HG03045 (cell line): ENCODE results near the gene RTF1.
"Not testable (repeated sequence)": the region's sequence is repeated elsewhere in the genome, so short reads cannot be mapped to it uniquely, and the experiment has no call there.

Experiments
- ATAC-seq: cut with Tn5 transposase; IDR thresholded peaks from one replicate; pipeline ENCODE4 v1.9.1; 2021; ENCODE audit warnings: mild to moderate bottlenecking, moderate library complexity; ENCODE audit not compliant: unreplicated experiment

The RTF1 gene

GRCh38 chr15:41416742-41417417 lies at the start of gene RTF1:
Gene RTF1 (plus strand): TSS chr15:41417095. CDS start chr15:41417116, 21 bp downstream.
- ATAC-seq: peak; percentile 81

- no peak for ATAC-seq
Measured at GRCh38 chr15:41367418-41367817, 49.5 kb upstream of the RTF1 start.

GRCh38 chr15:41377978-41378377 lies 38.9 kb upstream of the RTF1 start:
- no peak for ATAC-seq

DNA sequence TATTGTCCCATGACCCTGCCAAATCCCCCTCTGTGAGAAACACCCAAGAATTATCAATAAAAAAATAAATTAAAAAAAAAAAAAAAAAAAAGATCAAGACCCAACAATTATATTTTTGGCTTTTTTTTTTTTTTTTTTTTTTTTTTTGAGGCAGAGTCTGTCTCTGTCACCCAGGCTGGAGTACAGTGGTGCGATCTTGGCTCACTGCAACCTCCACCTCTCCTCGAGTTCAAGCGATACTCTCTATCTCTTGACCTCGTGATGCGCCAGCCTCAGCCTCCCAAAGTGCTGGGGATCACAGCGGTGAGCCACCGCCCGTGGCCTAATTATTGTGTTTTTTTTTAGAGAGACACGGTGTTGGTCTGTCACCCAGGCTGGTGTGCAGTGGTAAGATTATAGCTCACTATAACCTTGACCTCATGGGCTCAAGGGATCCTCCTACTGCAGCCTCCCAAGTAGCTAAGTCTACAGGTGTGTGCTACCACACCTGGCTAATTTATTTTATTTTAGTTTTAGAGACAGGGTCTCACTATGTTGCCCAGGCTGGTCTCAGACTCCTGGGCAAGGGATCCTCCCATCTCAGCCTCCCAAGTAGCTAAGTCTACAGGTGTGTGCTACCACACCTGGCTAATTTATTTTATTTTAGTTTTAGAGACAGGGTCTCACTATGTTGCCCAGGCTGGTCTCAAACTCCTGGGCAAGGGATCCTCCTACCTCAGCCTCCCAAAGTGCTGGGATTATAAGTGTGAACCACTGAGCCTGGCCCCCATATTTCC lies 32.7 kb upstream of the RTF1 start:
- ATAC-seq: not testable (repeated sequence)

DNA sequence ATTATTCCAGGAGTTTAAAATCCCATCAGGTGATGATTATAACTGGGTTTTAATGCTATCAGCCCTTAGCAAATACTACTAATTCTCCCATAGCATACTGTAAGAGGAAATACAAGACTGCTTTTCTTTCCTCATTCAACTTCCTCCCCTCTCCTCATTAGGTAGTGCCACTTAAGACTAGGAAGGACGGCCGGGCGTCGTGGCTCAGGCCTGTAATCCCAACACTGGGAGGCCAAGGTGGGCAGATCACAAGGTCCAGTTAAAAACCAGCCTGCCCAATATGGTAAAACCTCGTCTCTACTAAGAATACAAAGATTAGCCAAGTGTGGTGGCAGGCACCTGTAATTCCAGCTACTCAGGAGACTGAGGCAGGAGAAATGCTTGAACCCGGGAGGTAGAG lies 29.2 kb upstream of the RTF1 start:
- ATAC-seq: no peak

- no peak for ATAC-seq
Measured at GRCh38 chr15:41392659-41393058, 24.2 kb upstream of the RTF1 start.

- ATAC-seq: no peak
Measured at GRCh38 chr15:41394924-41395323, 22.0 kb upstream of the RTF1 start.

GRCh38 chr15:41396111-41396510 lies 20.8 kb upstream of the RTF1 start:
- ATAC-seq: no peak

DNA sequence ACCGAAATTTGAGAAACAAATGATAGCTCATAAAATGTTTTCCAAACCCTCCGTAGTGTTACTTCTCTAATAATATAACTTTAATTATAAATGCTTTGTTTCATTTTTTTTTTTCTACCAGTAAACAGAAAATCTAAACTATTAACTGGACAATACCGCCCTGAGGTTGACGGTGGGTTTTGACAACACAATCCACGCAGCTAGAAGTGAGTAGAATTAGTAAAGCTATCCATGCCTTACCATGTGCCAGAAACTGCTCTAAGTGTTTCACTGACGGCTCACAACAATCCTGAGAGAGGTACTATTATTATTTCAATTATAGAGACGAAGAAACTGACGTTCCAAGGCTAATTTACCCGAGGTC lies 15.0 kb upstream of the RTF1 start:
- no peak for ATAC-seq

DNA sequence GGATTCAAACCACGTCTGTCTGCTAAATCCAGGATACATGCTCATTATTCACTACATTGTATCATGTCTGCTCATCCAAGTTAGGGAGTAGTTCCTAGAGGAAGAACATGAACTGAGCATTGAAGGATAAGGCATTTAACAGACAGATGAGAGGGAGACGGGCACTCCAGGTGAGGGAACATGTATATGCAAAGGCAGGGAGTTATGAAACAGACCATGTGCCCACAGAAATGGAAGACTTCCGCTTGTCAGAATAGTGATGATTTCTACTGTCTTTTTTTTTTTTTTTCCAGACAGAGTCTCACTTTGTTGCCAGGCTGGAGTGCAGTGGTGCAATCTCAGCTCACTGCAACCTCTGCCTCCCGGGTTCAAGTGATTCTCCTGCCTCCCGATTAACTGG lies 9.6 kb upstream of the RTF1 start:
- ATAC-seq: no peak

DNA sequence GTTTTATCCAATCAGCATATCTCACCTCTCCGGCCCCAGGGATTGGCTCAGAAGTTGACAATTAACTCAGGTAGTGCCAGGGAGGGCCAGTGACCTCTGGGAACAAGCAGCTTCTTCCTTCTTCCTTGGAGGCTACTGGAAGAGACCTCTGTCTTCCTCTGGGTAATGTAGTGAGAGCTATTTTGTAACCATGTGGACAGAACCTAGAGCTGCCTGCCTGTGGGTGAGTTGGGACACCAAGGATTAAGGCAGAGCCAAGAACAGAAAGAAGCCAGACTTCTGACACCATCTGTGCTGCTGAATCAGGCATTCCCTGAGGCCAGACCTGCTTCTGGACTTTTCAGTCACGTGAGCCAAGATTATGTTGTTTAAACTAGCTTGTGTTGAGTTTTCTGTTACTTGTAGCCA lies 8.7 kb upstream of the RTF1 start:
- ATAC-seq: no peak

GRCh38 chr15:41411031-41411430 lies 5.9 kb upstream of the RTF1 start:
- ATAC-seq: no peak

DNA sequence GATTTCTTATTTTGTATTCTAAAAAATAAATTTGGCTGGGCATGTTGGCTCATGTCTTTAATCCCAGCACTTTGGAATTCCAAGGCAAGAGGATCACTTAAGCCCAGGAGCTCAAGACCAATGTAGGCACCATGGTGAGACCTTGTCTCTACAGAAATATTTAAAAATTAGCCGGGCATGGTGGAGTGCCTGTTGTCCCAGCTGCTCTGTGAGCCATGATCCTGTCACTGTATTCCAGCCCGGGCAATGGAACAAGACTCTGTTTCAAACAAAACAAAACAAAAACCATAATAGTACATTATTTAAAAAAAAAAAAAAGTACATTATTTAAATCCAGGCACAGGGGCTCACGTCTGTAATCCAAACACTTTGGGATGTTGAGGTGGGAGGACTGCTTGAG lies 5.5 kb upstream of the RTF1 start:
- ATAC-seq: no peak

DNA sequence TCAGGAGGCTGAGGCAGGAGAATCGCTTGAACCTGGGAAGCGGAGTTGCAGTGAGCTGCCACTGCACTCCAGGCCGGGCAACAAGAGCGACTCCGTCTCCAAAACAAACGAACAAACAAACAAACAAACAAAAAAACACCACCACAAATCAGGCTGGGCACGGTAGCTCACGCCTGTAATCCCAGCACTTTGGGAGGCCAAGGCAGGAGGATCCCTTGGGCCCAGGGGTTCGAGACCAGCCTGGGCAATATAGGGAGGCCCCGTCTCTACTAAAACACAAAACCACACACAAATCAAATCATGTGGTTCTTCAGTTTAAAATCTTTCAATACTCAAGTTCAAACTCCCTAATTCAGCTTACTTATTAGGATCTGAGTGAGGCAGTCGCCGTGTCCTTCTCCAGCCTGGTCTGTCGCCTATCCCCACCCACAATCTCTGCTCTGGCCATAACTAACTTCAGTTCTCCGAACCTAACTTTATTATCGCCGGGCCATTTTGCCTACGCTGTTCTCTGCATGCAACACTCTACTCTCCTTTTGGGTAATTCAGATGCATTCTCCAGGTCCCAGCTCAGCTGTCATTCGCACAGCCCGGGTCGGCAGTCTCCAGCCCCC lies 660 bp upstream of the RTF1 start:
- ATAC-seq: peak; percentile 9

GRCh38 chr15:41417418-41418195 lies 712 bp downstream of the RTF1 start:
- peak; percentile 52 for ATAC-seq

- ATAC-seq: peak; percentile 65
Measured at GRCh38 chr15:41423979-41424659, 7.2 kb downstream of the RTF1 start.

DNA sequence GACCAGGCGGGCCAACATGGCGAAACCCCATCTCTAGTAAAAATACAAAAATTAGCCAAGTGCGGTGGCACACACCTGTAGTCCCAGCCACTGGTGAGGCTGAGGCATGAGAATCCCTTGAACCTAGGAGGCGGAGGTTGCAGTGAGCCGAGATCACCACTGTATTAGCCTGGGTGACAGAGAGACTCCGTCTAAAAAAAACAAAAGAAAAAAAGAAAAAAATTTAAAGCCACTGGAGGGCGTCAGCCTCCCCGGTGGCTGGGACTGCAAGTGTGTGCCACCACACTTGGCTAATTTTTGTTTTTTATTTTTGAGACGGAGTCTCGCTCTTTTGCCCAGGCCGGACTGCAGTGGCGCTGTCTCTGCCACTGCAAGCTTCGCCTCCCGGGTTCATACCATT lies 7.9 kb downstream of the RTF1 start:
- no peak for ATAC-seq

DNA sequence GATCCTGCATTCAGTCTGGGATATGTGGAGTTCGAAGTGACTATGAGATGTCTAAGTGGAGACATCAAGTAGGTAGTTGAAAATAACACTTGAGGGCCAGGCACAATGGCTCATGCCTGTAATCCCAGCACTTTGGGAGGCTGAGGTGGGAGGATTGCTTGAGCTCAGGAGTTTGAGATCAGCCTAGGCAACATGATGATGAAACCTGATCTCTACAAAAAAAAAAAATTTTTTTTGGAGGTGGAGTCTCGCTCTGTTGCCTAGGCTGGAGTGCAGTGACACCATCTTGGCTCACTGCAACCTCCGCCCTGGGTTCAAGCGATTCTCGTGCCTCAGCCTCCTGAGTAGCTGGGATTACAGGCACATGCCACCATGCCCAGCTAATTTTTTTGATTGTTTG lies 9.0 kb downstream of the RTF1 start:
- ATAC-seq: not testable (repeated sequence)

DNA sequence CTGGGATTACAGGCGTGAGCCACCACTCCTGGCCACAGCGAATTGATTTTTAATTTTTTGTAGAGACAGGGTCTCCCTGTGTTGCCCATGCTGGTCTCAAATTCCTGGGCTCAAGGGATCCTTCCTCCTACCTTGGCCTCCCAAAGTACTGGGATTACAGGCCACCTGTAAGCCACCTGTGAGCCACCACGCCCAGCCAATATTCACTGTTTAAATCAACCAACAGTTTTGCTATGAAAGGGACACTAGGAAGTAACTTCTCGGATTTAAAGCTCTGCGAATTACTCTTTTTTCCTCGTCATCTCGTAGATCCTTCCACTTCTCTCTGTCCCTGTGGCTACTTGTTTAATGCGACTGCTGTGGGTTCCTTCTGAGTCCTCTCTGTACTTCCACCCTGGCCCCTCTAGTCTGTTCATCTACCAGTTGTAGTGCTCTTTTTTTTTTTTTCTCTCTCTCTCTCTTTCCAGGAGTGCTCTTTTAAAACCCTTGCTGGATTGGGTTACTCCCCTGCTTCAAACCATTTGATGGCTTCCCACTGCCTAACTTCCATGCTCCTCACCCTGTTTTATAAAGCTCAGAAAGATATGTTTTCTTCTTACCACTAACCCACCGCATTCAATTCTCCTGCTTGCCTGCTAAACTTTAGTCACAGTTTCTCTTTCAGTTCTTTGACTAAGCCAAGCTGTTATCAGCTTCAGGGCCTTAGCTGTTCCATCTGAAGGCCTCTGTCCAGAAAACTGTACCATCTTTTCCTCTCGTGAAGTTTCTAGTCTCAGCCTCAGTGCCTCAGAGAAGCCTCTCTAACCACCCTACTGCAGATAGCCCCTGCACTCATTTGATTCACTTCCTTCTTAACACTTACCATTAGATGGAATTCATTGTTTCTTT lies 12.4 kb downstream of the RTF1 start:
- peak; percentile 71 for ATAC-seq
